GM12872 (cell line): ENCODE measurements around the gene PPP1R11.

Source experiments
- CTCF ChIP-seq: IDR thresholded peaks from 3 replicates; pipeline ENCODE4 v1.5.1; 2011; ENCODE audit warnings: low read depth, mild to moderate bottlenecking, low read length, moderate library complexity; ENCODE audit not compliant: insufficient read depth

Gene PPP1R11

GRCh38 chr6:30092852-30093543 lies 26.0 kb downstream of the PPP1R11 start:
- TF ChIP-seq CTCF, result no peak

GRCh38 chr6:30093951-30094661 lies 27.1 kb downstream of the PPP1R11 start:
- TF ChIP-seq CTCF, result no peak

GRCh38 chr6:30096829-30097228 lies 29.8 kb downstream of the PPP1R11 start:
- TF ChIP-seq CTCF, result no peak

- TF ChIP-seq CTCF, result no peak
Measured at GRCh38 chr6:30097902-30098768, 31.1 kb downstream of the PPP1R11 start.

DNA sequence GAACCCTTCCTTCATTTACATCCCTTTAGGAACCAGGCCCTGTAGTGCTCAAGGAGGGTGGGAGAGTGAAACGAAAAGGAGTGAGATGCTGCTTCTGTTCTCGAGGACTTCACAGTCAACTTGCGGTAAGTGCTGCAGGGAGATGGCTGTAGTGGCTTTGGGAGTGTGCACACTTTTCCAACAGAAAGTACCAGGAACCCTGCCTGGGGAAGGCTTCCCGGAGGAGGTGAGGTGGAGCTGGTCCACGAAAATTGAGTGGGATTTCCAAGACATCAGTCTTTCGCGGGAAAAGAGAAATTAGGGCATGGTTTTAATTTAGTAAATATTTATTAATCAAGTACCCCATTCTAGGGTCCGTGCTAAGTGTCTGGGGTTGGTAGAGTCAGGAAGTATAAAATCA lies 33.2 kb downstream of the PPP1R11 start:
- TF ChIP-seq CTCF, result no peak

DNA sequence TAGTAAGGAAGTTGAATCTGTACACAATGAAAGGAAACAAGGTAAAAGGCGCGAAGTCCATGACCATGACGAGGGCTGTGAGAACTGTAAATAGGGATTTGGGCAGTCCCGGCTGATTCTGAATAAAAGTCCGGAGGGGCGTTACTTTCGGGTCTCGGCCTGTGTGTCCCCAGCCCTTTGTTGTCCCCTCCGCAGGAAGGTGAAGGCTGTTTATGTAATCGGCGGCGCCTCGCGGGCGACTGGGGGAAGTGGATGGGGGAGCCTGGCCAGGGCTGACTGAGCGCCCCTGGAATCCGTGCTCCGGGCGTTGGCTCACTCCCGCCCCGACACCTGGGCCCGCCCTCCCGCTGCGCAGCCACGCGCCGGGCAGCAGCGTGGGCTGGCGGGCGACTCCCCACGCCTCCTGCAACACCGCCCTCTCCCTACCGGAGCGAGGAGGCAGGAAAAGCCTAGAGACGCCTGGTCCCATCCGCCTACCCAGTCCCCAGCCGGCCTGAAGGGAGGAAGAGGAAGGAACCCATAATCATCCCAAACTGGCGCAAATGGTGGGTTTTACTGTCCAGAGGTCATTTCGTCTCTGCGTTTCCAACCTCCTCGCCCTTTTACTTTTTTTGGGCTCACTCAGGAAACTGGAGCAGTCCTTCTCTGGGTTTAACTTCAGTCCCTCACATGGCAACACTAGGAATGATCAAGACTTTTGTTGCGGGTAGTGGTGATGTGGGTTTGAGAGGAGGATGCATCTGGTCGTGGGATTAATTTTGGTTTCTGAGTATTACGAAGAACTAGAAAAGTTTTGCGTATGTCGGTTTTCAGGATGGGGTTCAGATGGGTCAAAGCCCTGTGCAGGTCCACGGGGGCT lies 33.8 kb downstream of the PPP1R11 start:
- TF ChIP-seq CTCF, result no peak
